AML-193 (cell line): Measurements from ENCODE around the gene FHIT.

Source experiments
- DNase-seq, 2 experiments: peaks; one replicate each; lab custom pipeline; 2025; lab: John Stamatoyannopoulos, UW

Gene FHIT

DNA sequence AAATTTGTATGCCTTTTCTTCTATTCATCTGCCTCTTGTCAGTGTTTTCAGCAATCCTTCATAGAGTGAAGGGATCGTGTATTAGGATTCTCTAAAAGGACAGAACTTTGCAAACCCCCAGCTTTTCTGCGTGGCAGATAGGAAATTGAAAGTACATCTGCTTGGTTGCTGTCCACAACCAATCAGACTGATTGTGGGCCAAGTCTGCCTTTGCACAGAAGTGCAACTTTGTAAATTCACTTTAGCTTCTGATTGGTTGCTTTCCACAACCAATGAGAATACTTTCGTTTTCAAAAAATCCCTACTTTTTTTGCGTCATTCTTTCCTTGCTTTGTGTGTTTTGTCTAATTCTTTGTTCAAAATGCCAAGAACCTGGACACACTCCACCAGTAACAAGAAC, 847.4 kb downstream of the FHIT start:
- no peak for DNase-seq

GRCh38 chr3:60402931-60403330, 848.3 kb downstream of the FHIT start:
- no peak for DNase-seq

DNA sequence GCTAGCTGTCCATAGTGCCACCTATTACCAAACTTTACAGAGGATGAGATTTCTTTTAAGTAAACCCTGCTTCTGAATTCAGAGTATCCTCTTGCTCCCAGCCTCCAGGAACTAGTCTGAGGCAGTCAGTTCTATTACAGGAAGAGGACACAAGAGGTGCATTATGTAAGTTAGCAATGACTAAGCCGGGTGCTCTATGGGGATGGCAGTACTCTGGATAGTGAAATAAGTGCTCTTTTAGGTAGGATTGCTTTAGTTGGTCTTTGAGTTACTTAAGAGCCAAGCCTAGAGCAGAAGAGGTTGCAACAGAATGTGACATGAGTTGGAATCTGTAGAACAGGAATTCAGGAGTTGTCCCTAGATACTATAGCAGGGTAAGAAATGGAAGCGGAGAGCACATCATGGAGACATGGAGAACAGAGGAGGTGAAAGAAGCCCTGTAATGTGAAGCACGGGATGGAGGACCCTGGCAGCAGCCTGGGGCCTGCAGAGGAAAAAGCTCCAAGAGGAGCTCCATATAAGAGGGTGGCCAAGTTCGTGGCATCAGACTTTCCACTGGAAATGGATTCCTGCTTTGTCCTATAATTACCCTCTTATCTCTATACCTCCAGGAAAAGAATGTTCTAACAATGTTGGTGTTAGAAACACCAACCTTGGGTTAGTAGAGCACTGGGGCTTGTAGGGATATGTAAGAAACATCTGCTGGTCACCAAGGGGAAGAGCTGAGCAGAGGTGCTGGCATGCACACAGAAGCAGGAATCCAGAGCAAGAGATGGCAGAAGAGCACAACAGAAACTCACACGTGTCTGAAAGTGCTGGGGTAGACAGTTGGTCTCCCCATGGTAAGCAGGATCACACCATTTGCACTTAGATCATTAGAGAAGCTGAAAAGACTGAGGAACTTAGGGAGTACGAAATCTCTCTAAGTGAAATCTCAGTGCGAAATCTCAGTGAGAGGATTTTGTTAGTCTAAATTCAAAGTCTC, 851.1 kb downstream of the FHIT start:
- peak; percentile 95 to 97 for DNase-seq

- DNase-seq: no peak
Measured at GRCh38 chr3:60399292-60399691, 852.0 kb downstream of the FHIT start.

DNA sequence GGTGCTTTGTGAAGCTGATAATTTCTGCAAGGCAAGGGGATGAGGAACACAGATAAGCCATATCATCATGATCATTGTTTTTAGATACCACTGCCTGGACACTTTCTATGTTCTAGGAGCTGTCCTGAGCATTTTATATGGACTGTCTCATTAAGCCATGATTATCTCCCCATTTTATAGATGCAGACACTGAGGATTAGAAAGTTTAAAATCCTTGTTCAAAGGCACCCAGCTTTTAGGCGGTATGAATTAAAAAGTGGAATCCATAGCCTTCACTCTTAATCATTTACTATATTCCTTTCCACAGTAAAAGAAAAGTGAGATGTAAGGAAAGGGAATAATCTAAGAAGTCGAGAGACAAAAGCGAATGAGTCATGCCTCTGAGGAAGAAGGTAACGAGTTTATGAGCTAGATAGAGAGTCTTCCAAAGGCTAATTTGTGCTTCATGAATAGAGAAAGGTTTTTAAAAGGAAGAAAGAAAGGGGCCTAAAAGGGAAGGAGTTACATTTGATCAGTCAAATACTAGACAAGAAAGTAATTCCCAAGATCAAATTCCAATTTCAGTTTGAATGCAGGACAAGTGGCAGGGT, 856.0 kb downstream of the FHIT start:
- DNase-seq: no peak

GRCh38 chr3:60393946-60394345, 857.3 kb downstream of the FHIT start:
- DNase-seq: no peak

- no peak for DNase-seq
Measured at GRCh38 chr3:60392501-60392900, 858.8 kb downstream of the FHIT start.

- DNase-seq: no peak
Measured at GRCh38 chr3:60391292-60391691, 860.0 kb downstream of the FHIT start.

DNA sequence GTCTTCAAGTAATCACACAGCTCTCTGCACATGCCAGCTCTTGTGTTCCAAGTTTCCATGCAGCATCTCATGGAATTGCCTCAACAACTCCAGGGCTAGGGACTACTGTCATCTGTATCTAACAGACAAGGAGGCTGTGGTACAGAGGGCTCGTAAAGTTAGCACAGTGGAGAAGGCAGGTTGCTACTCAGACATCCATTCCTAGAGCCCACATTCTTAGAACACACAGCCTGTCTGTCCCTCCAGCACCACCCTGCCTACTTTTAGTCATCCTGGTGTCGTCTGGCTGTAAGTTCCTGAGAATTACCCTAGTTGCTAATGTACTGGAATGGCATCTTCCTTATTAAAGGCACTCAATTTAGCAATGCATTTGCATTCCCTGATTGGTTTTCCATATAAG, 862.5 kb downstream of the FHIT start:
- no peak for DNase-seq

DNA sequence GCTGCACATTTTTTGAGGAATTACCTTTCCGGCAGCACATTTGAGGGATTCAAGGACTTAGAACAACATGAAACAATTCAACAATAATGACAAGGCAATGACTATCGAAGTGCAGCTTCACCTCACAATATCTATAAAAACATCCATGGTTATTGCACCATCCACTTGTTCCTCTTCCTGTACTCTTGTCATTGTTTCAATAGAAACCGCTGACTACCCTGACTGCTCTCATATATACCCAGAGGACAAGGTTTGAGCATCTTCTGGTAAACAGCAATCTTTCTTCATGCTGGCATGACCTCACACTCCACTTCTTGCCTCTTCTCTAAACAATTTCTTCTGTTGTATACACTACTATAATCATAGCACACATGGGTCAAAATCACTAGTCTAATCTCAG, 864.9 kb downstream of the FHIT start:
- peak; percentile 91 to 94 for DNase-seq

DNA sequence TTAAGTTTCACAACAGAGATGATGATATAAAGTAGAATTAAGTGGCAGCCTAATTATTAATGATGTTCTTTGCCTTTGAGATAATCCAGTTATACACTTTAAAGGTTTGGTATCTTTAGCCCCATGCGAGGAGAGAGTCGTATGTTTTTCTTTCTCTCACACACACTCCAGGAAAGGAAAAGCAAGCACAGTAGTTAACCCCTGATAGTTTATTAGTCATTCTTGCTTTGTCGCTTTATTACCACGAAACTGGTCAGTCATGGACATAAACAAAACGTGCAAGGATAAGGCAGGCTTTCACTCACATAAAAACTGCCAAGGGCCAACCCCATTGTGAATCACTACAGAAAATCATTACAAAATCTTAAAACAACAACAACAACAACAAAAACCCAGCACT, 866.9 kb downstream of the FHIT start:
- no peak for DNase-seq

GRCh38 chr3:60383345-60383744, 867.9 kb downstream of the FHIT start:
- no peak for DNase-seq

GRCh38 chr3:60366486-60366885, 884.8 kb downstream of the FHIT start:
- DNase-seq: no peak

DNA sequence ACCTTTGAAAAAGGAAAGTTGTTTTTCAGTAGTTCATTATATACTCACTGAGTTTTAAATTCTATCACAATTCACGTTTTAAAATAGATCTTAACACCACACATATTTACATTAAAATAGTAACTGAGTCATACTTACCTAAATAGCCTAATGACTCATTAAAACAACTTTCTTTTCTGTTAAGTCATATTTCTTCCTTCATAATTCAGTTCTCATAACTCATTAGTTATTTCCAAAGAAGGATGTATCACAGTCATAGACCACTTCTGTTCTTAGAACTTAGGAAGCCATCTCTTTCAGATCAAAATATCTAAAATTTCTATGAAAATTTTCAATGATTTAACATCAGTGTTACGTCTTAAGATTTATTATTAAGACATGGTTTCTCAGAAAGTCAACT, 885.9 kb downstream of the FHIT start:
- no peak for DNase-seq

GRCh38 chr3:60364475-60364874, 886.8 kb downstream of the FHIT start:
- DNase-seq: no peak

DNA sequence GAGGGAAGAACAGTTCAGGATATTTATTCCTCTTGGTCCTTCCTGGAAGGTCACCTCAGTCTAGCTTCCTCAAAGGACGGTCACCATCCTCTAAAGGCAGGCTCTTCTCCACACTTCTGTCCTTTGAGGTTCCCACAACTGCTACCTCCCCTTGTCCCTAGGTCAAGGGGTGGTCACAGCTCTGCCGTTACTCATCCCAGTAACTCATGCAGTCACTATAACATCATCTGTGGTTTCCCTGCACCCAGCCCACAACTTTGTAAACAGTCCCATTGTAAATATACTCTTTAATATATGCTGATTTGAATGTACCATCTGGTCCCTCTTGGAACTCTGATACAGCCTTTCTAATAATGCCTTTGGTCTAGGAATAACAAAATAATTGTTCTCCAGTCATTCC, 887.4 kb downstream of the FHIT start:
- DNase-seq: no peak

- DNase-seq: no peak
Measured at GRCh38 chr3:60355825-60356224, 895.4 kb downstream of the FHIT start.

GRCh38 chr3:60351481-60351880, 899.8 kb downstream of the FHIT start:
- DNase-seq: no peak

DNA sequence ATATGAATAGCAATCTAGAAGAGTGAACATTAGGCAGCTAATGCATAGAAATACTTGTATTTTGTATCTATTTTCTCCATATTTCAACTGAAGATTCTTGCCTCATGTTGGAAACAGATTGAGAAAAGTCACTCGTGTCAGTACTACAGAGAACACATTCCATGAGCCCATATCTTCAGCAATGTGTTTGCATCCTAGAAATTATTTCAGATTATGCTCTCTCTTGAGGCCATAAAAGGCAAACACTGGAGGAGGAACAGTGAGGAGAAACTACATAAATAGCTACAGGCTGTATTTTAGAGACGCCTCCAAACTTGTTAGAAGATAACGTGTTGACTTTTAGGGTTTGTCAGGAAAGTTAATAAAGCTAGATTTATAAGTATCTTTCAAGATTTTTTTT, 906.9 kb downstream of the FHIT start:
- DNase-seq: no peak

DNA sequence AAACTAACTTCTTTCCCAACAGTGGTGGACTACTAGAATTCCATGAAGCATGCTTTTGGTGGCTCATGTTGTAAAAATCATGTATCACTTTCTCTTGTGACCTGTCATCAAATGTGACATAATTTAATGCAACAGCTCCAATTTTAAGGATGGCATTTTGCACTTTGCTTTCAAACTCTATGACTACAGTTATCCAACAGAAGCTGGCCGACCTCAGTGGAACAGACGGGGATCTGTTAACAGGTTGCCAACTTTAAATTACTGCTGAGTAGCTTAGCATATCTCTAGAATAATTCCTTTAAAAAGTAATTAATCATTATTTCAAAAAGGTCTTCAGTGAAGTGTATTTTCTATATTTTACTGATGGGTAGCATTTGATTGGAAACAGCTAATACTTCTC, 907.4 kb downstream of the FHIT start:
- no peak for DNase-seq

DNA sequence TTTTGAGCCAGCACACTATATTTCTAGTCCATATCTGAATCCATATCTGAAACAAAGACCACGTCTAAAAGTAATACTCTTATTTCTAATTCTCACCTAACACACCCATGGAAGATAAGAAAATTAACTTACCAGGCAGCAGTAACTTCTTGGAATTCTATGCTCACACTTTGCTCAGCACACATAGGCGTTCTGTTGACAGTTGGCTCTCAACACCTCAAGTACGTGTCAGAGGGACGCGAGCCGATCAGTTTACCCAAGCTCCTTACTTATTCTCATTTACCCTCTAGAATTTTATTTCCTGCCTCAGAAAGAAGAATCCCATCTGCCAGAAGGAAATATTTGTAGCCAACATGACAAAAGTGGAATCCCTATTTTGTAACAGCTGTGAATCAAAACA, 911.9 kb downstream of the FHIT start:
- no peak for DNase-seq

DNA sequence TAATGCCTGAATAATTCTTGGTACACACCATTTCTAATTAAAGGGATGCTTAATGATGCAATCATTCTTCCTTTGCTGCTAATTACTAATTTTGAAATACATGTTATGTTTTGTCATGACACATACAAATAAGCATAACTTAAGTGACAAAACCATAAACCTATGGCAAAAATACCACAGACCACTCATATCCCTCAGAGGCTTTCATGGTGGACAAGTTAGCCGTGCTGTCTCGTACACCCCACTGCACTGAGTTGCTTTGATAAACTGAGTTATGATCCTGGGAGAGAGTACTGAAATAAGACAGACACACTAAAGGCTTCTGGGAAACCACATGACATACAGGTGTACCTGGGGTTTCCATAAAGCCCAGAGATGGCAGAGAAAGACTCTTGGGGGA, 913.8 kb downstream of the FHIT start:
- no peak for DNase-seq

DNA sequence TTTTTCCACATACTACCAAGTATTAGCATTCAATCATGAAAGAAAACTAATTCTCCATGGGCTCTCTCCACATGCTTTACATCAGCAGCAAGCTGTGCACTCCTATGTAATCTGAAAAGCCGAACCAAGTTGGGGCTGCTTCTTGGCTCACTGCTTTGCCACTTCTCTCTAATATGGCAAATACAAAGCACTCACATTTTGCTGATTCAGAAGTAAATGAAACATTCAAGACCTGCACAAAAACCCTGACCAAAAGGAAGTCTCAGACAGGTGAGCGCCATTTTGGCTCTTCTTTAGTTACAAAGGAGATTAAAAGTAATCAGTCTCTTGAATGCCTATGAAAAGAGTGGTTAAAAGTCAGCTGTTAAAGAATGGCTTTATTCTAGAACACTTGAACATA, 915.2 kb downstream of the FHIT start:
- DNase-seq: no peak

DNA sequence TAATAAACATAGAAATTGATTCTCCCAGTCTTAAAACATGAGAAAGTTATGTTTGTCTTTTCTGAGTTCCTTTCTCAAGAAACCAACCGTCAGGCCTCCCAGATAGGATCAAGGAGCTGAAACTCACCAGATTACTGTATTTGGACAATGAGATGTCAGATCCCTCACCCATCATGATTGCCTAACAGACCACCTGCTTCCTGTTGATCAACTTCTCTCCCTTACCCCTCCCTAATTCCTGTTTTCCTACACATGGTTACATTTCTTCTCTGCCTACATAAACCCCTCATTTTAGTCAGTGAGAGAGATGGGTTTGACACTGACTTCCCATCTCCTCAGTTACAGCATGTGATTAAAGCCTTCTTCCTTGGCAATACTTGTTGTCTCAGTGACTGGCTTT, 917.5 kb downstream of the FHIT start:
- DNase-seq: peak; percentile 79 to 84
